Activated gamma-delta T cell treated with anti-CD3 and anti-CD28 coated beads, Interleukin-2, amount 50 U/mL, for 16 hours (primary cell): ENCODE data around the gene SLC22A14.
"Not testable (repeated sequence)": the region's sequence is repeated elsewhere in the genome, so short reads cannot be mapped to it uniquely, and the experiment has no call there.

Experiments used
- DNase-seq: peaks from one replicate; pipeline ENCODE4 v3.0.0-alpha.2; 2020; ENCODE audit warnings: low read depth

Gene SLC22A14

GRCh38 chr3:38281895-38282686 lies at the start of gene SLC22A14:
SLC22A14 (plus strand) TSS chr3:38282294; CDS start chr3:38306027, 23,733 bp downstream.
- DNase-seq: no peak

GRCh38 chr3:38232701-38233100 lies 49.4 kb upstream of the SLC22A14 start:
- DNase-seq: no peak

GRCh38 chr3:38235466-38235865 lies 46.6 kb upstream of the SLC22A14 start:
- DNase-seq: no peak

GRCh38 chr3:38238416-38239008 lies 43.6 kb upstream of the SLC22A14 start:
- no peak for DNase-seq

- DNase-seq: not testable (repeated sequence)
Observed at GRCh38 chr3:38242812-38243211, 39.3 kb upstream of the SLC22A14 start.

GRCh38 chr3:38245930-38246329 lies 36.2 kb upstream of the SLC22A14 start:
- DNase-seq: no peak

GRCh38 chr3:38247366-38248035 lies 34.6 kb upstream of the SLC22A14 start:
- no peak for DNase-seq

- DNase-seq: no peak
Observed at GRCh38 chr3:38250198-38250597, 31.9 kb upstream of the SLC22A14 start.

- no peak for DNase-seq
Observed at GRCh38 chr3:38251197-38251596, 30.9 kb upstream of the SLC22A14 start.

GRCh38 chr3:38253704-38254103 lies 28.4 kb upstream of the SLC22A14 start:
- DNase-seq: no peak

GRCh38 chr3:38254872-38255271 lies 27.2 kb upstream of the SLC22A14 start:
- no peak for DNase-seq

GRCh38 chr3:38255627-38256026 lies 26.5 kb upstream of the SLC22A14 start:
- DNase-seq: no peak

- no peak for DNase-seq
Observed at GRCh38 chr3:38257583-38257982, 24.5 kb upstream of the SLC22A14 start.

GRCh38 chr3:38260474-38260873 lies 21.6 kb upstream of the SLC22A14 start:
- DNase-seq: no peak

- DNase-seq: no peak
Observed at GRCh38 chr3:38264353-38264771, 17.7 kb upstream of the SLC22A14 start.

GRCh38 chr3:38264779-38265178 lies 17.3 kb upstream of the SLC22A14 start:
- no peak for DNase-seq

GRCh38 chr3:38265604-38266307 lies 16.3 kb upstream of the SLC22A14 start, which contains the start of gene SLC22A13:
SLC22A13 (plus strand) TSS chr3:38265812; CDS start chr3:38265861, 49 bp downstream.
- DNase-seq: no peak

- no peak for DNase-seq
Observed at GRCh38 chr3:38266810-38267209, 15.3 kb upstream of the SLC22A14 start.

GRCh38 chr3:38267662-38268061 lies 14.4 kb upstream of the SLC22A14 start:
- DNase-seq: no peak

GRCh38 chr3:38268087-38268486 lies 14.0 kb upstream of the SLC22A14 start:
- no peak for DNase-seq

GRCh38 chr3:38268522-38268921 lies 13.6 kb upstream of the SLC22A14 start:
- no peak for DNase-seq

- no peak for DNase-seq
Observed at GRCh38 chr3:38270606-38271005, 11.5 kb upstream of the SLC22A14 start.
